PC-9 (cell line): ENCODE results near the gene KCNMB1.

Experiments
- CTCF ChIP-seq: fragments of 200-600 bp; sonication (generic); conservative IDR thresholded peaks from 2 replicates; pipeline ENCODE4 v1.6.1; 2017; ENCODE audit warnings: mixed run types, antibody characterized with exemption, mild to moderate bottlenecking, moderate library complexity
- EZH2 ChIP-seq: fragments of 200-600 bp; sonication (generic); IDR thresholded peaks from 2 replicates; pipeline ENCODE4 v1.8.0; 2017; ENCODE audit warnings: antibody characterized with exemption, low read depth

- TF ChIP-seq CTCF (no peak), EZH2 (no peak)
Observed at GRCh38 chr5:170380361-170380951, 8.7 kb downstream of the KCNMB1 start.
